Calu3 (cell line): ENCODE results near the gene RDH14. TPM values are rescaled to one million over a fixed set of nuclear protein-coding genes. Genes with fewer than 3 reads are reported as not detected.

Source experiments
- BruUV-seq: library from RNA; stranded (reverse); fragments of 400-500 nt; replicated peaks from 2 replicates; lab custom pipeline; 2021; lab: Mats Ljungman, UMichigan
- CTCF ChIA-PET: fragments of 300-600 bp; sonication (Branson Sonifier 250); formaldehyde crosslinking; loops from one replicate; lab custom pipeline; 2022; ENCODE audit warnings: antibody characterized with exemption; lab: Charles Lee
- DNase-seq: peaks from one replicate; pipeline ENCODE4 v3.0.0; 2022
- H3K27ac Mint-ChIP-seq: one replicate; pipeline ENCODE4 v1.8.0; 2022; ENCODE audit warnings: mixed read lengths; ENCODE audit not compliant: unreplicated experiment
- H3K27me3 Mint-ChIP-seq: one replicate; pipeline ENCODE4 v1.8.0; 2022; ENCODE audit warnings: mixed read lengths; ENCODE audit not compliant: unreplicated experiment
- H3K36me3 Mint-ChIP-seq: one replicate; pipeline ENCODE4 v1.8.0; 2022; ENCODE audit warnings: mild to moderate bottlenecking, moderate library complexity, mixed read lengths; ENCODE audit not compliant: insufficient read depth, unreplicated experiment
- H3K4me1 Mint-ChIP-seq: one replicate; pipeline ENCODE4 v1.8.0; 2022; ENCODE audit warnings: mild to moderate bottlenecking, low read depth, mixed read lengths; ENCODE audit not compliant: unreplicated experiment
- H3K4me3 Mint-ChIP-seq: one replicate; pipeline ENCODE4 v1.8.0; 2022; ENCODE audit warnings: mild to moderate bottlenecking, low read depth, moderate library complexity, mixed read lengths; ENCODE audit not compliant: unreplicated experiment
- H3K9me3 Mint-ChIP-seq: one replicate; pipeline ENCODE4 v1.8.0; 2022; ENCODE audit warnings: low read depth, mixed read lengths; ENCODE audit not compliant: unreplicated experiment
- intact Hi-C: fragments of 100-400 bp; cut with micrococcal nuclease; formaldehyde crosslinking; loops from one replicate; pipeline ENCODE4 v1.10.0; 2022; ENCODE audit not compliant: unreplicated experiment
- total RNA-seq: library from RNA; stranded (reverse); gene quantifications from 2 replicates; pipeline ENCODE4 v1.2.3, GENCODE V29; 2022
- TF ChIP-seq, protein P1 (sequence below): fragments of 200-600 bp; IDR thresholded peaks from one replicate; pipeline ENCODE4 v1.8.0; 2022; ENCODE audit warnings: antibody characterized with exemption; ENCODE audit not compliant: unreplicated experiment

The RDH14 gene
- total RNA-seq, 1 experiment from 2014 or later: 17.1 TPM

GRCh38 chr2:18603854-18604530 is 43.5 kb upstream of the RDH14 start:
- intact Hi-C loops: no loop called here
- no peak overlapping the region for H3K27ac Mint-ChIP-seq
- BruUV-seq: no TSS peak

GRCh38 chr2:18602298-18602697 is 41.8 kb upstream of the RDH14 start:
- Mint-ChIP-seq H3K36me3 (no peaks in the 10 kb centered on the region), H3K4me3 (no peak overlapping the region), H3K27me3 (no peaks in the 10 kb centered on the region), H3K4me1 (no peaks in the 10 kb centered on the region), H3K9me3 (peaks cover 4% of the 10 kb centered on the region), H3K27ac (no peak overlapping the region)
- DNase-seq: no peak
- CTCF ChIA-PET: no interaction called here
- BruUV-seq: no TSS peak
- intact Hi-C loops: no loop called here
- TF ChIP-seq, protein P1, sequence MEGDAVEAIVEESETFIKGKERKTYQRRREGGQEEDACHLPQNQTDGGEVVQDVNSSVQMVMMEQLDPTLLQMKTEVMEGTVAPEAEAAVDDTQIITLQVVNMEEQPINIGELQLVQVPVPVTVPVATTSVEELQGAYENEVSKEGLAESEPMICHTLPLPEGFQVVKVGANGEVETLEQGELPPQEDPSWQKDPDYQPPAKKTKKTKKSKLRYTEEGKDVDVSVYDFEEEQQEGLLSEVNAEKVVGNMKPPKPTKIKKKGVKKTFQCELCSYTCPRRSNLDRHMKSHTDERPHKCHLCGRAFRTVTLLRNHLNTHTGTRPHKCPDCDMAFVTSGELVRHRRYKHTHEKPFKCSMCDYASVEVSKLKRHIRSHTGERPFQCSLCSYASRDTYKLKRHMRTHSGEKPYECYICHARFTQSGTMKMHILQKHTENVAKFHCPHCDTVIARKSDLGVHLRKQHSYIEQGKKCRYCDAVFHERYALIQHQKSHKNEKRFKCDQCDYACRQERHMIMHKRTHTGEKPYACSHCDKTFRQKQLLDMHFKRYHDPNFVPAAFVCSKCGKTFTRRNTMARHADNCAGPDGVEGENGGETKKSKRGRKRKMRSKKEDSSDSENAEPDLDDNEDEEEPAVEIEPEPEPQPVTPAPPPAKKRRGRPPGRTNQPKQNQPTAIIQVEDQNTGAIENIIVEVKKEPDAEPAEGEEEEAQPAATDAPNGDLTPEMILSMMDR: no peak

More at GRCh38 chr2:18603854-18604530, 43.5 kb upstream of the RDH14 start:
- no peak for DNase-seq
- Mint-ChIP-seq H3K9me3 (peaks cover 4% of the 10 kb centered on the region), H3K4me3 (no peak overlapping the region), H3K4me1 (no peaks in the 10 kb centered on the region), H3K27me3 (no peaks in the 10 kb centered on the region), H3K36me3 (no peaks in the 10 kb centered on the region)
- CTCF ChIA-PET: interaction anchor here (0.7 kb wide), 1 partner anchor 37 kb away, joined by 3 read pairs; no protein-coding TSS in a partner anchor
- TF ChIP-seq, protein P1: no peak

DNA sequence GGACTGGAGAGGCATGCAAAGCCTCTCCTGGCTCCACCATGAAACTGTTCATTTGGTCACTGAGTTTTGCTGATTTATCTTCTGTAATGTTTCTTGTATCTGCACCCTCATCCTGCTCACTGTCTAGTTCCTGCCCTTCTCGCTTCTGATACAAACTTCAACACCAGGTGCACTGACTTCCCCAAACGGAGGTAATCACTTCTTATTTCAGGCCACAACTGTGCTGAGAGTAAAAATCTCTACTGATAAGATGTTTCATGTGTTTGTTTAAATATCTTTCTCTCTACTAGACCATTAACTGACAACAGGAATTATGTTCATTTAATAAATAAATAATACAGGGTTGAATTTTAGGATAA is 39.8 kb upstream of the RDH14 start:
- TF ChIP-seq, protein P1: no peak
- intact Hi-C loops: no loop called here
- no peak for DNase-seq
- Mint-ChIP-seq H3K9me3 (no peaks in the 10 kb centered on the region), H3K4me1 (no peaks in the 10 kb centered on the region), H3K4me3 (no peak overlapping the region), H3K27ac (no peak overlapping the region), H3K36me3 (no peaks in the 10 kb centered on the region), H3K27me3 (no peaks in the 10 kb centered on the region)
- CTCF ChIA-PET: no interaction called here
- BruUV-seq: no TSS peak

DNA sequence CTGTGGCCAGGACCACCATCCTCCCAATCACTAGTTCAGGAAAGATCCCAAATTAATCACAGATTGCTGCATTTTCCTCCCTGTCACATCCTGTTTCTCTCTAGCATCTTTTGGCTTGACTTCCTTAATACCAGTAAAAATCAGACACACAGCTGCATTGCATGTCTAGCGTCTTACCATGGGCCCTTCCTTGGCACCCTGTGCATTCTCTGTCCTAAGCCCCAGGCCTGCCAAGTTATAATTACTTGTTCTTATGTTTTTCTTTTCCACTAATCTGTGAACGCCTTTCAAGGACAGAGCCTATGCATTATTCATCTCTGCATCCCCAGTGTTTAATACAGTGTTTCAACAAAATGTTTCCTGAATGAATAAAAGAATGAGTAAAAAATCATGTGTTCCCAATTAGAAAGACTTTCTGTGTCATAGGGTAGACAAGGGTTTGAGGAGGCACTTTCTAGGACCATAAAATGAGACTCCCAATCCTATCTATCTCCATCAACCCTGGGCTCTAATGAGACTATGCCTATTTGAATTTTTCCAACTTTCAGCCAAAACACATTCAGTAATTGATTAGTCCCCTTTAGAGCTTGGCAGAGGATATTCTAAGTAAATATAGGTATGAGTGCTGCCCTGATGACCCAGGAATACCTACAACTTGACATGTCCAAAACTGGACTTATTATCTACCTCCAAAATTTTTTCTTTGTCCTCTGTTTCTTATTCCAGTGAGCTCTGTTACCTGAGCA is 39.2 kb upstream of the RDH14 start:
- CTCF ChIA-PET: no interaction called here

More for the DNA sequence above, 39.2 kb upstream of the RDH14 start:
- no peaks in the 10 kb centered on the region for H3K36me3 Mint-ChIP-seq
- H3K4me1 Mint-ChIP-seq: no peaks in the 10 kb centered on the region
- TF ChIP-seq, protein P1: no peak
- intact Hi-C loops: no loop called here
- no peak overlapping the region for H3K4me3 Mint-ChIP-seq
- H3K9me3 Mint-ChIP-seq: no peaks in the 10 kb centered on the region
- no TSS peak for BruUV-seq
- no peak for DNase-seq
- no peaks in the 10 kb centered on the region for H3K27me3 Mint-ChIP-seq
- no peak overlapping the region for H3K27ac Mint-ChIP-seq
